Right atrium auricular region (tissue), 2 donors: ENCODE data around the gene ALG11. TPM values are rescaled to one million over a fixed set of nuclear protein-coding genes. Genes with fewer than 3 reads are reported as not detected.
A peak's percentile ranks its signal among the peaks of the same experiment; 100 is the strongest.

Experiments
- DNase-seq: peaks from one replicate; pipeline ENCODE4 v3.0.0-alpha.2; 2019; ENCODE audit warnings: low spot score
- H3K27ac ChIP-seq, 2 donors: fragments of 200-600 bp; sonication (generic); 1 replicate in 1 of 2; 2 replicates in 1 of 2; pipeline ENCODE4 v1.5.1; 2016 to 2019
- H3K27me3 ChIP-seq, 2 donors: fragments of 200-600 bp; sonication (generic); one replicate each; pipeline versions ENCODE4 v1.5.1 to v1.6.0; 2017 to 2019
- H3K36me3 ChIP-seq: fragments of 200-600 bp; sonication (generic); one replicate; pipeline ENCODE4 v1.5.1; 2016
- H3K4me1 ChIP-seq, 2 donors: fragments of 200-600 bp; sonication (generic); one replicate each; pipeline versions ENCODE4 v1.5.1 to v1.6.0; 2017 to 2019
- H3K4me3 ChIP-seq, 2 donors: fragments of 200-600 bp; sonication (generic); 1 replicate in 1 of 2; 2 replicates in 1 of 2; pipeline ENCODE4 v1.5.1; 2017 to 2019; ENCODE audit warnings: mild to moderate bottlenecking in 1 of 2, moderate library complexity in 1 of 2
- H3K9me3 ChIP-seq, 2 donors: fragments of 200-600 bp; sonication (generic); one replicate each; pipeline ENCODE4 v1.5.1; 2019
- total RNA-seq, 2 donors: library from RNA; depleted of rRNA; stranded (reverse); fragments of >200 nt; gene quantifications; one replicate each; pipeline ENCODE4 v1.1.0, GENCODE V29; 2016
- TF ChIP-seq, protein P1 (sequence below), 2 donors: fragments of 200-600 bp; sonication (generic); IDR thresholded peaks; one replicate each; pipeline ENCODE4 v1.5.1; 2019; ENCODE audit warnings: antibody characterized with exemption in 2 of 2

Gene ALG11
- total RNA-seq, 2 donors from 2014 or later, result 10.5 to 19.2 TPM

DNA sequence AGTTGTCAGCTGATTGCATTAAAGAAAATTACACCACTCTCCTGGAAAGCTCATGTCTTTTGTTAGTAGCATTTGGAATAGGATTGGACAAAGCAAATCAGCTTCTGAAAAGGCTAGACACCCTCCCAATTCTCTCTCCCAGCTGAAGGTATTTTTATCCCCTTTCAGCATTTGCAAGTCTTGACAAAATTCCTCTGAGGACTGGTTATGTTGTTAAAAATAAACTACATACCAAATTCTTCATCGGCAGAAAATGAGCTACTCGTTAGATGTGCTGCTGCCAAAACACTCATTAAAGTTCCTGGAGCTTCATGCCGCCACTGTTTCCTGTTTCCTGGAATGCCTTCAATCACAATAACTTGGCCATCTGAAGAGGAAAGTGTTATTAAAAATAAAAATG is 49.4 kb downstream of the ALG11 start:
- Histone ChIP-seq H3K27ac (peak overlapping the region in 1 of 2 donors; percentile 38), H3K4me3 (no peak overlapping the region), H3K4me1 (peaks cover 0 to 6% of the 10 kb centered on the region in 2 donors), H3K9me3 (peaks cover 0 to 16% of the 10 kb centered on the region in 2 donors), H3K36me3 (no peaks in the 10 kb centered on the region), H3K27me3 (no peaks in the 10 kb centered on the region)
- DNase-seq, result no peak
- TF ChIP-seq, protein P1, sequence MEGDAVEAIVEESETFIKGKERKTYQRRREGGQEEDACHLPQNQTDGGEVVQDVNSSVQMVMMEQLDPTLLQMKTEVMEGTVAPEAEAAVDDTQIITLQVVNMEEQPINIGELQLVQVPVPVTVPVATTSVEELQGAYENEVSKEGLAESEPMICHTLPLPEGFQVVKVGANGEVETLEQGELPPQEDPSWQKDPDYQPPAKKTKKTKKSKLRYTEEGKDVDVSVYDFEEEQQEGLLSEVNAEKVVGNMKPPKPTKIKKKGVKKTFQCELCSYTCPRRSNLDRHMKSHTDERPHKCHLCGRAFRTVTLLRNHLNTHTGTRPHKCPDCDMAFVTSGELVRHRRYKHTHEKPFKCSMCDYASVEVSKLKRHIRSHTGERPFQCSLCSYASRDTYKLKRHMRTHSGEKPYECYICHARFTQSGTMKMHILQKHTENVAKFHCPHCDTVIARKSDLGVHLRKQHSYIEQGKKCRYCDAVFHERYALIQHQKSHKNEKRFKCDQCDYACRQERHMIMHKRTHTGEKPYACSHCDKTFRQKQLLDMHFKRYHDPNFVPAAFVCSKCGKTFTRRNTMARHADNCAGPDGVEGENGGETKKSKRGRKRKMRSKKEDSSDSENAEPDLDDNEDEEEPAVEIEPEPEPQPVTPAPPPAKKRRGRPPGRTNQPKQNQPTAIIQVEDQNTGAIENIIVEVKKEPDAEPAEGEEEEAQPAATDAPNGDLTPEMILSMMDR (IDR thresholded peaks at IDR 0.05), result no peak

DNA sequence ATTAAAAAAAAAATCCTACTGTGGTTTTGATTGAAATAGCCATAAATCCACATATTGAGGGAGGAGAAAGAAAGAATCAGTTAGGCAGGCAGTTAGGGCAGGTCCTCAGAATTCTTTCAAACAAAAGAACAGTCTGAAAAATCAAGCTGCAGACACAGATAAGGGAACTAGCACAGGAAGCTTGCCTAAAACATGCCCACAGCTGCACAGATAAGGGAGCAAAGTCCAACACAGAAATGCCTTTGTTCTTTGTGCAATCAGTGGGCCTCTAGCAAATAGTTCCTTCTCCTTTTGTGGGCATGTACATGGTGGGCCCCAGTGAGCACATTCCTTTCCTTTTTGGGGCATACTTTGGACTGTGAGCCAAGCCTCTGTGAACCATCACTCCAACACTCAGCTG is 55.0 kb downstream of the ALG11 start:
- Histone ChIP-seq H3K27ac (no peak overlapping the region), H3K9me3 (peaks cover 0 to 33% of the 10 kb centered on the region in 2 donors), H3K36me3 (no peaks in the 10 kb centered on the region), H3K4me3 (no peak overlapping the region), H3K27me3 (no peaks in the 10 kb centered on the region), H3K4me1 (no peaks in the 10 kb centered on the region)
- TF ChIP-seq, protein P1 (IDR thresholded peaks at IDR 0.05), result no peak
- DNase-seq, result no peak

DNA sequence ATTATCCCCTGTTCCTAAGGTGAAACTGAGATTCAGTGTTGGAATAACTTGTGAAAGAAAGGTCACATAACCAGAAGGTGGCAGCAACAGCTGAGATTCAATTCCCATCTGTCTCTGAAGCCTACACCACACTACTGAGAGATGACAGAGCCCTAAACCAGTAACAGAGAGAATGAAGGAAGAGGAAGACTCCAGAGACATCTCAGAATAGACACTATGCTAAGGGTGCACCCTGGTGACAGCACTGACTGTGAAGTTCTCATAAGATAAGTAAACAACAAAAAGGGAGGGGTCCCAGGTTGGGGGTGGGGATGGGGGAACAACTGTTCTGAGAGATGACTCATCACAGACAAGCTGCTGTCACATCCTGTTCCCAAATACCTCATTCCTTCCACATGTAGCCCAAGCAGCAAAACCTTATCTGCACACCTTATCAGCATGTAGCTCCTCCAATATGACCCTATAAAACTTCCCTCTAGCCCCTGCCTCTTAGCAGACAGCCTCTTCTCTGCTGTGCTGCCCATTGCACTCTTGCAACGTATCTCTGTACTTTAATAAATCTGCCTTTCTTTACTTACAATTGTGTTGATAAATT is 58.8 kb downstream of the ALG11 start:
- H3K4me3 ChIP-seq, result no peak overlapping the region
- H3K36me3 ChIP-seq, result no peaks in the 10 kb centered on the region
- DNase-seq, result no peak
- H3K4me1 ChIP-seq, result no peaks in the 10 kb centered on the region
- H3K27ac ChIP-seq, result no peak overlapping the region
- TF ChIP-seq, protein P1 (IDR thresholded peaks at IDR 0.05), result peak in 1 of 2 donors; percentile 11
- H3K27me3 ChIP-seq, result no peaks in the 10 kb centered on the region
- H3K9me3 ChIP-seq, result peaks cover 0 to 22% of the 10 kb centered on the region in 2 donors

Other genes with a start within 250 kb of the ALG11 start
- gene DHRS12, start 208.2 kb upstream of the ALG11 start, total RNA-seq, result 10 to 100 TPM in 1 of 2 donors, 1 to 10 TPM in 1; 9.6 to 10.1 TPM
- gene TMEM272, start 167.2 kb upstream of the ALG11 start, total RNA-seq, result 1 to 10 TPM in 1 of 2 donors, under 1 TPM in 1; 0.74 to 1.1 TPM
- not detected for gene CCDC70, start 150.4 kb upstream of the ALG11 start, total RNA-seq
- 1 to 10 TPM; 4.3 to 6.5 TPM for gene ATP7B, start 948 bp upstream of the ALG11 start, total RNA-seq
- 10 to 100 TPM; 13.1 to 15.0 TPM for gene UTP14C, start 12.3 kb downstream of the ALG11 start, total RNA-seq
- 1 to 10 TPM in 1 of 2 donors, under 1 TPM in 1; 0.55 to 1.1 TPM for gene NEK5, start 116.7 kb downstream of the ALG11 start, total RNA-seq
- 1 to 10 TPM; 4.0 to 9.2 TPM for gene NEK3, start 147.2 kb downstream of the ALG11 start, total RNA-seq